ENCODE results near the gene CRACR2B.

CRACR2B gene

DNA sequence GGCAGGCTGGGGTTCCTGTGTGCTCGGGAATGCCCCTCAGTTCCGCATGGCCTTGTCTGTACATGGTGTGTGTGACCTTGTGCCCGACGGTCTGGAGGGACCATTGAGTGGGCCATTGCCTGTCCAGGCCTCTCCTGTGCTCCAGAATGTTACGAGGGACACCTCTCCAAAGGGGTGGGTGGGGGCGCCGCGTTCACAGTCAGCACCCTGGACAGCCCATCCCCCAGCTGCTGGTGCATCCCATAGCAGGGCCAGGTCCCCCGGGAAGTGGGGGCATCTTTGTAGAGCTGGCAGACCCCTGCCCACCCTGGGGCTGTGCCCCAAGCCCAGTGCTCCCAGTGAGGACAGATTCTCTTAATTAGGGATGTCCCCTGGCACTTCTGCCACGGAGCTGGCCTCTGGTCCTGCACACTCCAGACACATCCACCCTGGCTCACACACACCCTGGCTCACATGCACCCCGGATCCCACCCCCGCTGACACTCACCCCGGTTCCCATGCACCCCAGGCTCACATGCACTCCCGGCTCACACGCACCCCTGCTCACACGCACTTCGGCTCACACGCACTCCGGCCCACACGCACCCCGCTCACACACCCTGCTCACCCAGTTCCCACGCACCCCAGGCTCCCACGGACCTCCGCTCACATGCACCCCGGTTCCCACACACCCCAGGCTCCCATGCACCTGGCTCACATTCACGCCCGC lies 30.5 kb downstream of the CRACR2B start:
- H3K36me3 ChIP-seq: no peaks in the 10 kb centered on the region

DNA sequence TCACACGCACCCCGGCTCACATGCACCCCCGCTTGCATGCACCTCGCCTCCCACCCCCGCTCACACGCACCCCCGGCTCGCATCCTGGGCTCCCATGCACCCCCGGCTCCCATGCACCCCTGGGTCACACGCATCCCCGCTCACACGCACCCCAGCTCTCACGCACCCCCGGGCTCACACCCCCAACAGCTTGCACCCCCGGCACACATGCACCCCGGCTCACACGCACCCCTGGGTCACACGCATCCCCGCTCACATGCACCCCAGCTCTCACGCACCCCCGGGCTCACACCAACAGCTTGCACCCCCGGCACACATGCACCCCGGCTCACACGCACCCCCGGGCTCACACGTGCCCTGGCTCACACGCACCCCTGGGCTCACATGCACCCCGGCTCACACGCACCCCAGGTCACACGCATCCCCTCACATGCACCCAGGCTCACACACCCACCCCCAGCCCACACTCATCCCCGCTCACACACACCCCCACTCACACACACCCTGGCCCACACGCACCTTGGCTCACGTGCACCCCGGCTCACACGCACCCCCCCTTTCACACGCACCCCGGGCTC lies 31.1 kb downstream of the CRACR2B start:
- Histone ChIP-seq H3K36me3 (no peaks in the 10 kb centered on the region), H3K4me1 (peaks cover 25% of the 10 kb centered on the region), H3K4me3 (ENCODE audit: low read depth, low read length) (no peak overlapping the region; the same call in 1 of the 2 replicates), H3K9me3 (no peaks in the 10 kb centered on the region), H3K27me3 (no peaks in the 10 kb centered on the region)
- TF ChIP-seq, protein P1, sequence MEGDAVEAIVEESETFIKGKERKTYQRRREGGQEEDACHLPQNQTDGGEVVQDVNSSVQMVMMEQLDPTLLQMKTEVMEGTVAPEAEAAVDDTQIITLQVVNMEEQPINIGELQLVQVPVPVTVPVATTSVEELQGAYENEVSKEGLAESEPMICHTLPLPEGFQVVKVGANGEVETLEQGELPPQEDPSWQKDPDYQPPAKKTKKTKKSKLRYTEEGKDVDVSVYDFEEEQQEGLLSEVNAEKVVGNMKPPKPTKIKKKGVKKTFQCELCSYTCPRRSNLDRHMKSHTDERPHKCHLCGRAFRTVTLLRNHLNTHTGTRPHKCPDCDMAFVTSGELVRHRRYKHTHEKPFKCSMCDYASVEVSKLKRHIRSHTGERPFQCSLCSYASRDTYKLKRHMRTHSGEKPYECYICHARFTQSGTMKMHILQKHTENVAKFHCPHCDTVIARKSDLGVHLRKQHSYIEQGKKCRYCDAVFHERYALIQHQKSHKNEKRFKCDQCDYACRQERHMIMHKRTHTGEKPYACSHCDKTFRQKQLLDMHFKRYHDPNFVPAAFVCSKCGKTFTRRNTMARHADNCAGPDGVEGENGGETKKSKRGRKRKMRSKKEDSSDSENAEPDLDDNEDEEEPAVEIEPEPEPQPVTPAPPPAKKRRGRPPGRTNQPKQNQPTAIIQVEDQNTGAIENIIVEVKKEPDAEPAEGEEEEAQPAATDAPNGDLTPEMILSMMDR (IDR thresholded peaks at IDR 0.05; ENCODE audit: low read depth, low read length): no peak
- DNase-seq: no peak

More for the DNA sequence above, 30.5 kb downstream of the CRACR2B start:
- H3K4me1 ChIP-seq: peaks cover 25% of the 10 kb centered on the region
- no peaks in the 10 kb centered on the region for H3K9me3 ChIP-seq
- TF ChIP-seq, protein P1 (IDR thresholded peaks at IDR 0.05; ENCODE audit: low read depth, low read length): no peak
- H3K4me3 ChIP-seq (ENCODE audit: low read depth, low read length): no peak overlapping the region
- no peak for DNase-seq
- no peaks in the 10 kb centered on the region for H3K27me3 ChIP-seq

DNA sequence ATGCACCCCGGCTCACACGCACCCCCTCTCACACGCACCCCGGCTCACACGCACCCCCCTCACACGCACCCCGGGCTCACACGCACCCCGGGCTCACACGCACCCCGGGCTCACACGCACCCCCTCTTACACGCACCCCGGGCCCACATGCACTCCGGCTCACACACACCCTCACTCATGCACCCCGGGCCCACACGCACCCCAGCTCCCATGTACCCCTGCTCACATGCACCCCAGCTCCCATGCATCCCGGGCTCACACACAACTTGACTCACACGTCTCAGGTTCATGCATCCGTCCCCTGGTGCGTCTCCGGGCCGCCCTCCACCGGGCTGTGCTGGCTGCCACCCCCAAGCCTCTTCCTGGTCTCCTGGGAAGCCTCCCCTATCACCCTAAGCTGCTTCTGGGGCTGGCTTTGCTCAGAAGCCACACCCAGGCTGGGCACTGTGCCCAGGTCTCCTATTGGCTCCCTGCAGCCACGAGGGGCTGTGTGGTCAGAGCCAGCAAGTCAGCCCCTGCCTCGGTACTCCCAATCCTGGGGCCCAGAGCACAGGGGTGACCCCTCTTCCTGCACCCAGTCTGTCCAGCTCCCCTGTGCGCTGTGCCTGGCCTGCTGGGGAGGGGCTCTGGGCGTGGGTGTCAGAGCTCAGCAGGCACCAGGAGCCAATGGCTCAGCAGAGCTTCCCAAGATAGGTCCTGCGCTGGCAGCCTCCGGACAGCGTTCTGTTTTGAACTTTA lies 31.8 kb downstream of the CRACR2B start:
- TF ChIP-seq, protein P1 (IDR thresholded peaks at IDR 0.05; ENCODE audit: low read depth, low read length): no peak
- Histone ChIP-seq H3K4me1 (peaks cover 25% of the 10 kb centered on the region), H3K36me3 (no peaks in the 10 kb centered on the region), H3K9me3 (no peaks in the 10 kb centered on the region), H3K4me3 (ENCODE audit: low read depth, low read length) (peak overlapping the region; percentile 38), H3K27me3 (no peaks in the 10 kb centered on the region)
- peak; percentile 90 for DNase-seq

DNA sequence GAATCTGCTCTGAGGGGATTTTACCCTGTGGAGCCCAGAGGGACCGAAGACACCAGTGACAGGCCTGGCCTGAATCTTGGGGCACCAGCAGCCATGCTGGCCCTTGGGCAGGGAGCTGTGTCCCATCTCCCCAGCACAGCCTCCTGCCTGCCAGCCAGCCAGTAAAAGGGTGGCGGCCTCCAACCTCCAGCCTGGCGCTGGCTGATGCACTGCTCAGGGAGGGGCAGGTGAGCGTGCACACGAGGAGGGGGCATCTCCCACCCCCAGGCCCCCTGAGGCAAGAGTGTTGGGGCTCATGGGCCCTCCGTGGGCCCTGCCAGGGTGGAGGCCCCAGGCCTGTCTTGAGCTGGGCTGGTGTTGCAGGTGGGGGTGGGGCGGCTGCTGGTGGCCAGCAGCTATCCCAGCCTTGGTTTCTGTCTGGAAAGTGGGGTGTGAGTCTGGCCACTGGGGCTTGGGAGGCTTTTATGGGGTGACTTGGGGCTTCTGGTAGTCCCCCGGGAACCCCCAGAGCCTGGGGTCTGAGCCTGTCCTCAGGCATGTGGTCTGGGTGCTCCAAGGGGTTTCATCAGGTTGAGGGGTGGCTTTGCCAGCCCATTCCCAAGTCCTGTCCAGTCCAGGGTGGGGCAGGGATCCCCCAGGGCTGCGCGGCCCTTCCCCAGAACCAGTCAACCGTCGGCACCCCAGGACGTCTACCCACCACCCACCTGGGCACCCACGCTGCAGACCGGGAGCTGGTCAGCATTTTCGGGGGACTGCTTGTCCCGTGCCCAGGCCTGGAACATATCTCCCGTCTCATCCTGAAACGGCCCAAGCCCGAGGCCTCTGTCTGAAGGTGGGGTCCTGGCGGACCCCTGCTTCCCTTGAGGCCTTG lies 32.8 kb downstream of the CRACR2B start:
- Histone ChIP-seq H3K4me1 (peaks cover 25% of the 10 kb centered on the region), H3K9me3 (no peaks in the 10 kb centered on the region), H3K36me3 (no peaks in the 10 kb centered on the region), H3K4me3 (ENCODE audit: low read depth, low read length) (peak overlapping the region; percentile 38; the same call in 1 of the 2 replicates), H3K27me3 (no peaks in the 10 kb centered on the region)
- TF ChIP-seq, protein P1 (IDR thresholded peaks at IDR 0.05; ENCODE audit: low read depth, low read length): no peak
- no peak for DNase-seq

DNA sequence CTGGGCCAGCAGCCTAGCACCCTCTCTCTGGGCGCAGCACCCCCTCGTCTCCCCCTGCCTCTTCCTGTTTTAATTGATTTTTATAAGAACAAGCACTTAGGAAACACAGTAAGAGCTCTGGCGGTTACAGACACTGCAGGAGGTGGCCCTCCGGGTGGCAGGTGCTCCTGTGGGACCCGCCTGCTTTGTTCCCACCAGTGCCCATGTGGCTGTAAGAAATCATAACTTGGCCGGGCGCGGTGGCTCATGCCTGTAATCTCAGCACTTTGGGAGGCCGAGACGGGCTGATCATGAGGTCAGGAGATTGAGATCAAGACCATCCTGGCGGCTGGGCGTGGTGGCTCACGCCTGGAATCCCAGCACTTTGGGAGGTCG lies 33.4 kb downstream of the CRACR2B start:
- no peaks in the 10 kb centered on the region for H3K36me3 ChIP-seq
- peaks cover 24% of the 10 kb centered on the region for H3K4me1 ChIP-seq
- no peaks in the 10 kb centered on the region for H3K27me3 ChIP-seq
- H3K4me3 ChIP-seq (ENCODE audit: low read depth, low read length): no peak overlapping the region
- no peak for DNase-seq
- TF ChIP-seq, protein P1 (IDR thresholded peaks at IDR 0.05; ENCODE audit: low read depth, low read length): no peak
- H3K9me3 ChIP-seq: no peaks in the 10 kb centered on the region

Measured in BE2C (cell line).